ENCODE data around the gene JMY. TPM values are rescaled to one million over a fixed set of nuclear protein-coding genes. Genes with fewer than 3 reads are reported as not detected.

Gene JMY
- total RNA-seq, 1 donor from 2014 or later = 13.0 TPM

DNA sequence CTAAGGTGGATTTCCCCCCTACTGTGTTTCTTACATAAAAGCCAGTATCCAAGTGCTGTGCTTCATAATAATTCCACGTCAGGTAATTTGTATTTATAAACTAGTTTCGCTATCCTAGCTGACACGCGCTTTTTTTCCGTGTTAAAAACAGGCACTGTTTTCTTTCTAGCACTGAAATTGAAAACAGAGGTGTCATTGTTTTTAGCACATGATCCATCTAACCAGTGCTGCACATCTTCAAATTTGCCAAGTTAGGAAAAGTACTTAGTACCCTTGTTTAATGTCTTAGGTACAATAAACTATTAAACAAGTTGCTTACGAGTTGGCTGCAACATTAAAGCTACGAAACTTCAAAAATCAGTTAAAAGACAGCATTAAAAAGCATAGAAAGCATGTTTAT is 49.9 kb downstream of the JMY start:
- Histone ChIP-seq H3K4me3 (ENCODE audit: low read depth, low read length) (no peak overlapping the region), H3K27me3 (ENCODE audit: control insufficient read depth, insufficient read depth, low read length) (no peaks in the 10 kb centered on the region), H3K36me3 (ENCODE audit: control insufficient read depth, insufficient read depth, low read length) (no peaks in the 10 kb centered on the region)
- TF ChIP-seq, protein P1, sequence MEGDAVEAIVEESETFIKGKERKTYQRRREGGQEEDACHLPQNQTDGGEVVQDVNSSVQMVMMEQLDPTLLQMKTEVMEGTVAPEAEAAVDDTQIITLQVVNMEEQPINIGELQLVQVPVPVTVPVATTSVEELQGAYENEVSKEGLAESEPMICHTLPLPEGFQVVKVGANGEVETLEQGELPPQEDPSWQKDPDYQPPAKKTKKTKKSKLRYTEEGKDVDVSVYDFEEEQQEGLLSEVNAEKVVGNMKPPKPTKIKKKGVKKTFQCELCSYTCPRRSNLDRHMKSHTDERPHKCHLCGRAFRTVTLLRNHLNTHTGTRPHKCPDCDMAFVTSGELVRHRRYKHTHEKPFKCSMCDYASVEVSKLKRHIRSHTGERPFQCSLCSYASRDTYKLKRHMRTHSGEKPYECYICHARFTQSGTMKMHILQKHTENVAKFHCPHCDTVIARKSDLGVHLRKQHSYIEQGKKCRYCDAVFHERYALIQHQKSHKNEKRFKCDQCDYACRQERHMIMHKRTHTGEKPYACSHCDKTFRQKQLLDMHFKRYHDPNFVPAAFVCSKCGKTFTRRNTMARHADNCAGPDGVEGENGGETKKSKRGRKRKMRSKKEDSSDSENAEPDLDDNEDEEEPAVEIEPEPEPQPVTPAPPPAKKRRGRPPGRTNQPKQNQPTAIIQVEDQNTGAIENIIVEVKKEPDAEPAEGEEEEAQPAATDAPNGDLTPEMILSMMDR (IDR thresholded peaks at IDR 0.05; ENCODE audit: insufficient read depth, low read length, poor library complexity, severe bottlenecking) = no peak
- no peak for DNase-seq (ENCODE audit: low read depth)

DNA sequence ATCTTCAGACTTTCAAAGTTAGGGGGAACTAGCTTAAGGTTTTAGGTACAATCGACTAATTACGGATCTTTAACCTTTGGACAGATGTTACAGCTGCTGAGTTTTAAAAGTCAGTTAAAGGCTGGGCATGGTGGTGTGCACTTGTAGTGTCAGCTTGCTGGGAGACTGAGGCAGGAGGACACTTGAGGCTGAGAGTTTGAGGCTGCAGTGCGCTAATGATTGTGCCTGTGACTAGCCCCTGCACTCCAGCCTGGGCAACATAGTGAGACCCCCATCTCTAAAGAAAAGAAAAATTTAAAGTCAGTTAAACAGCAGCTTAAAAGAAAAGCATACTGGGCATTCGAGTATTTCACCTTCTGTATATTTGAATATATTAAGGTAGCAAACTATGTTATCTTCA is 51.4 kb downstream of the JMY start:
- no peak for DNase-seq (ENCODE audit: low read depth)
- TF ChIP-seq, protein P1 (IDR thresholded peaks at IDR 0.05; ENCODE audit: insufficient read depth, low read length, poor library complexity, severe bottlenecking) = no peak
- Histone ChIP-seq H3K27me3 (ENCODE audit: control insufficient read depth, insufficient read depth, low read length) (no peaks in the 10 kb centered on the region), H3K4me3 (ENCODE audit: low read depth, low read length) (no peak overlapping the region), H3K36me3 (ENCODE audit: control insufficient read depth, insufficient read depth, low read length) (no peaks in the 10 kb centered on the region)

DNA sequence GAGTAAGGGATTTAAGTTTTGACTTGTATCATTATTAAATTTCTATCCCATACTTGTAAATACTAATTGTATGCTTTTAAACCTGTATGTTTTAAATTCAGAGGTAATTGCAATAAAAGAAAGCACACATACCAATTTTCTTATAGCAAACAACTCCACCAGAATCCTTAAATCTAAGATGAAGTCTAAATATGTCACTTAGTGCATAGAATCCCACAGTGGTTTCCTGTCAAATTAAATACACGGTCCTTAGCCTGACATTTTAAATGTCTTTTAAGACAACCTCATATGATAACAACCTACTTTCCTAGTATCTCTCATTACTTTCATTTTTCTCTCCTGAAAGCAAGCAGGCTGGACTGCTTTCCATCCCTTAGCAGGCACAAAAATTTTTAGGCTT is 52.0 kb downstream of the JMY start:
- H3K27me3 ChIP-seq (ENCODE audit: control insufficient read depth, insufficient read depth, low read length) = no peaks in the 10 kb centered on the region
- no peaks in the 10 kb centered on the region for H3K36me3 ChIP-seq (ENCODE audit: control insufficient read depth, insufficient read depth, low read length)
- TF ChIP-seq, protein P1 (IDR thresholded peaks at IDR 0.05; ENCODE audit: insufficient read depth, low read length, poor library complexity, severe bottlenecking) = no peak
- no peak for DNase-seq (ENCODE audit: low read depth)
- no peak overlapping the region for H3K4me3 ChIP-seq (ENCODE audit: low read depth, low read length)

DNA sequence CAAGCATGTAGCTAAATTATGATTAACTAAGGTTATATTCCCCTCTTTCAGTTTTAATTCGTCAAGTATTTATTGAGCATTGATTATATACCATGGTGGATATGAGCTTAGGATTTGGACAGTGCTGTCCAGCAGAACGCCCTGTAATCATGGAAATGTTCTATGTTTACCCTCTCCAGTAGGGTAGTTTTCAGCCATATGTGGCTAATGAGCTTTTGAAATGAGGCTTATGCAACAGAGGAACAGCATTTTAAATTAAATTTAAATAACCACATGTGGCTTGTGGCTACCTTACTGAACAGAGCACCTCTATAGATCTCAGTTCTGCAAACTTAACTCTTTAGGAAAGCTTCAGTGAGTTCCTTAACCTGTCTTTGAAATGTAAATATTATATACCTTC is 59.1 kb downstream of the JMY start:
- Histone ChIP-seq H3K36me3 (ENCODE audit: control insufficient read depth, insufficient read depth, low read length) (no peaks in the 10 kb centered on the region), H3K4me3 (ENCODE audit: low read depth, low read length) (no peak overlapping the region), H3K27me3 (ENCODE audit: control insufficient read depth, insufficient read depth, low read length) (no peaks in the 10 kb centered on the region)
- DNase-seq (ENCODE audit: low read depth) = no peak
- TF ChIP-seq, protein P1 (IDR thresholded peaks at IDR 0.05; ENCODE audit: insufficient read depth, low read length, poor library complexity, severe bottlenecking) = no peak

DNA sequence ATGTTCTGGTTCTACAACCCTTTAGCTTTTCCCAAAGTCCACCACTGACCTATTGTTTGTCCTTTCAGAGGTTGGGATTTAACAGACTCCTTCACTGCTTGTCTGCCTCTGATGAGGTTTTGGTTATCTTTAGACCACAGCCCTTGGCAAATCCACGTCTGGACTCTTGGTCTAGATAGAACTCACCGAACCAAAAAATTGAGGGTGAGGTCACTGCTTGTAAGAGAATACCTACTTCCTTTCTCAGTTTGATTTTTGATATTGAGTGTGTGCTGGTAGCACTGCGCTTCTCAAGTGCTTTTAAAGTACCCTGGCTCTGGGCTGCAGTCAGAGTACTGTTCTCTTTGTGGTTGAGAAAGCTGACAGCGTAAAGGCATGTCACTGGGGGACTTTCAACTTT is 61.7 kb downstream of the JMY start:
- Histone ChIP-seq H3K4me3 (ENCODE audit: low read depth, low read length) (no peak overlapping the region), H3K36me3 (ENCODE audit: control insufficient read depth, insufficient read depth, low read length) (no peaks in the 10 kb centered on the region), H3K27me3 (ENCODE audit: control insufficient read depth, insufficient read depth, low read length) (no peaks in the 10 kb centered on the region)
- DNase-seq (ENCODE audit: low read depth) = peak; percentile 9
- TF ChIP-seq, protein P1 (IDR thresholded peaks at IDR 0.05; ENCODE audit: insufficient read depth, low read length, poor library complexity, severe bottlenecking) = no peak

DNA sequence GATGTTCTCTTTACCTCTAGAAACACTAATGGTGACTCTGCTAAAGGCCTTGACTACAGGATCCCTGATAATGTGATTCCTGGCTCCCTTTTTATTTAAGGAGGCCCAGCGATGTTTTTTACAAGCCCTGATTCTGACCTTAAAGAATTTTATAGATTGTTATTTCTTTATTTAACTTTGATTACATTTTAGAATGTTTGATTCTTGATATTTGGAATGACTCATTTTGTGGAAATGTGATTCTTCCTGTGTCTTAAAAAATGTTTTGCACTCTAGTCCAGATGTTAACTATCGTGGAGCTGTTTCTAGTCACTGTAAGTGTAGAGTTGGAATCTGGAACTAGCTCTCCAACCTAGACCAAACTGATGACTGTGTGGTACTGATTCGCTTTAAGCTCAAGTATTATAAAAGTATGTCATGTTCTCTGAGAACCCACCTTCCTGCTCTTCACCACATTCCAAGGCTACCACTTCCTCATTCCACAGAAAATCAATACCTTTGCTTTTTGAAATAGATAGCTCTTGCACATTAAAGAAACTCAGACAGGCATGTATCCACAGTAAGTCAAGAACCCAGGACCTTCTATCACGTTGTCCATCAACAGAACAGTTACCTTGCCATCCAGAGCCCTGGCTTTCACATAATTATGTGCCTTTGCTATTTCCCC is 65.2 kb downstream of the JMY start:
- Histone ChIP-seq H3K4me3 (ENCODE audit: low read depth, low read length) (no peak overlapping the region), H3K27me3 (ENCODE audit: control insufficient read depth, insufficient read depth, low read length) (no peaks in the 10 kb centered on the region), H3K36me3 (ENCODE audit: control insufficient read depth, insufficient read depth, low read length) (no peaks in the 10 kb centered on the region)
- TF ChIP-seq, protein P1 (IDR thresholded peaks at IDR 0.05; ENCODE audit: insufficient read depth, low read length, poor library complexity, severe bottlenecking) = no peak
- DNase-seq (ENCODE audit: low read depth) = no peak

Data from kidney epithelial cell (primary cell).